COLO668 (cell line): ENCODE results near the gene GPR63.

Source experiments
- DNase-seq: peaks from one replicate; lab custom pipeline; 2025; ENCODE audit not compliant: unreplicated experiment; lab: John Stamatoyannopoulos, UW

The GPR63 gene

GRCh38 chr6:96761794-96762193 lies 75.5 kb downstream of the GPR63 start:
- DNase-seq, result no peak

- DNase-seq, result no peak
Observed at GRCh38 chr6:96760153-96760687, 77.1 kb downstream of the GPR63 start.

DNA sequence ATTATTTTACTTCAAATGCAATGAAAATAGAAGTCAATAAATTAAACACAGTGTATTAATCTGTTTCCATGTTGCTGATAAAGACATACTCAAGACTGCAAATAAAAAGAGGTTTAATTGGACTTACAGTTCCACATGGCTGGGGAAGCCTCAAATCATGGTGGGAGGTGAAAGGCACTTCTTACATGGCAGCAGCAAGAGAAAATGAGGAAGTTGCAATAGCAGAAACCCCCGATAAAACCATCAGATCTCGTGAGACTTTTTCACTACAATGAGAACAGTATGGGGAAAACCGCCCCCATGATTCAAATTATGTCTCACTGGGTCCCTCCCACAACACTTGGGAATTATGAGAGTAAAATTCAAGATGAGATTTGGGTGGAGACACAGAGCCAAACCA lies 82.2 kb downstream of the GPR63 start:
- no peak for DNase-seq

DNA sequence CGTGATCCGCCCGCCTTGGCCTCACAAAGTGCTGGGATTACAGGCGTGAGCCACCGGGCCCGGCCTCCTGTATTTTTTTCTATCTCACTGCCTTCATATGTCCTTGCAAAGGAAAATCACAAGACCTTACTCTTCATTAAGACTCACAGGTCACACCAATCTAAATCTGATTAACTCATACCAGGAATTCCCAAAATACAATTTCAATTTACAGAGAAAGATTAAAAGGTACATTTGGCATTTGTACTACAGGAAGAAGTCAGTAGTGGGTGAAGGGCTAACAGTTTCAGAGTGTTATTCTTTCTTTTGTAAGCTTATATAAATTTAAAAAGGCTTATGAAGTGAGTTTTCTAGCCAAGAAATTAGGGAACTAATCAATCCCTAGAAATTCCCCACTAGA lies 87.4 kb downstream of the GPR63 start:
- DNase-seq, result no peak
